Measurements from ENCODE around the gene KMT2C. TPM values are rescaled to one million over a fixed set of nuclear protein-coding genes. Genes with fewer than 3 reads are reported as not detected.

The KMT2C gene
- total RNA-seq, 2 experiments from 2014 or later: 47.5 to 105 TPM

GRCh38 chr7:152149363-152149762 lies 286.4 kb downstream of the KMT2C start:
- TF ChIP-seq EZH2phosphoT487 (IDR thresholded peaks at IDR 0.05; ENCODE audit: borderline replicate concordance, low read depth, low read length) (no peak), CTCF (conservative IDR thresholded peaks at IDR 0.05; ENCODE audit: low read length) (no peak)
- Histone ChIP-seq H3K4me2 (ENCODE audit: low read length) (no peak overlapping the region), H3K4me1 (ENCODE audit: insufficient read depth, low read length, poor library complexity, severe bottlenecking) (peaks cover 13% of the 10 kb centered on the region)

GRCh38 chr7:152148706-152149105 lies 287.1 kb downstream of the KMT2C start:
- ChIA-PET CTCF (ENCODE audit: unreplicated experiment) (no interaction called here), POLR2A (interaction anchor here (0.5 to 0.7 kb wide), 2 partner anchors 14 to 530 kb away, joined by 3 to 4 read pairs; no protein-coding TSS in a partner anchor)
- no peak overlapping the region for H3K4me3 ChIP-seq (ENCODE audit: low read depth, low read length, poor library complexity, severe bottlenecking)
- no peak overlapping the region for H3K27ac ChIP-seq (ENCODE audit: low read depth, low read length, poor library complexity, severe bottlenecking)
- no peaks in the 10 kb centered on the region for H3K79me2 ChIP-seq (ENCODE audit: insufficient read depth, low read depth, low read length)
- intact Hi-C loops (cut with micrococcal nuclease; ENCODE audit: unreplicated experiment): no loop called here
- peaks cover 98% of the 10 kb centered on the region for H3K36me3 ChIP-seq (ENCODE audit: insufficient read depth, low read length)
- no peak overlapping the region for H2AFZ ChIP-seq (ENCODE audit: low read length)
- DNase-seq (ENCODE audit: low spot score): no peak
- no peaks in the 10 kb centered on the region for H3K9me2 ChIP-seq (ENCODE audit: insufficient read depth, low read length)
- H3K4me2 ChIP-seq (ENCODE audit: low read length): no peak overlapping the region
- peaks cover 17% of the 10 kb centered on the region for H3K4me1 ChIP-seq (ENCODE audit: insufficient read depth, low read length, poor library complexity, severe bottlenecking)
- no TSS peak for BruUV-seq (replicated peaks)
- no peak for TF ChIP-seq EZH2phosphoT487 (IDR thresholded peaks at IDR 0.05; ENCODE audit: borderline replicate concordance, low read depth, low read length)
- no peak for TF ChIP-seq CTCF (conservative IDR thresholded peaks at IDR 0.05; ENCODE audit: low read length)
- H3K9me3 ChIP-seq (ENCODE audit: low read length): 0 out of 2 replicates have a peak, but pooled peaks cover 10% of the 10 kb centered on the region
- H4K20me1 ChIP-seq (ENCODE audit: insufficient read depth, low read length): no peaks in the 10 kb centered on the region

More at GRCh38 chr7:152149363-152149762, 286.4 kb downstream of the KMT2C start:
- no peak overlapping the region for H3K4me3 ChIP-seq (ENCODE audit: low read depth, low read length, poor library complexity, severe bottlenecking)
- ChIA-PET POLR2A (interaction anchor here (0.6 to 1.5 kb wide), 2 partner anchors 9 to 23 kb away, joined by 3 to 4 read pairs; no protein-coding TSS in a partner anchor), CTCF (ENCODE audit: unreplicated experiment) (no interaction called here)
- H4K20me1 ChIP-seq (ENCODE audit: insufficient read depth, low read length): no peaks in the 10 kb centered on the region
- H3K9me3 ChIP-seq (ENCODE audit: low read length): 0 out of 2 replicates have a peak, but pooled peaks cover 10% of the 10 kb centered on the region
- no TSS peak for BruUV-seq (replicated peaks)
- no peaks in the 10 kb centered on the region for H3K79me2 ChIP-seq (ENCODE audit: insufficient read depth, low read depth, low read length)
- intact Hi-C loops (cut with micrococcal nuclease; ENCODE audit: unreplicated experiment): no loop called here
- no peak for DNase-seq (ENCODE audit: low spot score)
- H3K9me2 ChIP-seq (ENCODE audit: insufficient read depth, low read length): no peaks in the 10 kb centered on the region
- H3K27ac ChIP-seq (ENCODE audit: low read depth, low read length, poor library complexity, severe bottlenecking): no peak overlapping the region
- no peak overlapping the region for H2AFZ ChIP-seq (ENCODE audit: low read length)
- H3K36me3 ChIP-seq (ENCODE audit: insufficient read depth, low read length): peaks cover 98% of the 10 kb centered on the region

- H3K4me3 ChIP-seq (ENCODE audit: low read depth, low read length, poor library complexity, severe bottlenecking): no peak overlapping the region
- ChIA-PET CTCF (ENCODE audit: unreplicated experiment) (no interaction called here), POLR2A (interaction anchor here (1.3 to 1.4 kb wide), 2 partner anchors 13 to 15 kb away, joined by 5 read pairs; no protein-coding TSS in a partner anchor)
- H3K4me2 ChIP-seq (ENCODE audit: low read length): no peak overlapping the region
- peaks cover 99% of the 10 kb centered on the region for H3K36me3 ChIP-seq (ENCODE audit: insufficient read depth, low read length)
- peaks cover 11% of the 10 kb centered on the region for H3K4me1 ChIP-seq (ENCODE audit: insufficient read depth, low read length, poor library complexity, severe bottlenecking)
- no peak overlapping the region for H3K27ac ChIP-seq (ENCODE audit: low read depth, low read length, poor library complexity, severe bottlenecking)
- H3K79me2 ChIP-seq (ENCODE audit: insufficient read depth, low read depth, low read length): no peaks in the 10 kb centered on the region
- no TSS peak for BruUV-seq (replicated peaks)
- no peaks in the 10 kb centered on the region for H4K20me1 ChIP-seq (ENCODE audit: insufficient read depth, low read length)
- intact Hi-C loops (cut with micrococcal nuclease; ENCODE audit: unreplicated experiment): no loop called here
- DNase-seq (ENCODE audit: low spot score): peak; percentile 30
- H2AFZ ChIP-seq (ENCODE audit: low read length): no peak overlapping the region
- no peak for TF ChIP-seq EZH2phosphoT487 (IDR thresholded peaks at IDR 0.05; ENCODE audit: borderline replicate concordance, low read depth, low read length)
- peak; percentile 82 for TF ChIP-seq CTCF (conservative IDR thresholded peaks at IDR 0.05; ENCODE audit: low read length)
- no peaks in the 10 kb centered on the region for H3K9me2 ChIP-seq (ENCODE audit: insufficient read depth, low read length)
- no peaks in the 10 kb centered on the region for H3K9me3 ChIP-seq (ENCODE audit: low read length)
Measured at GRCh38 chr7:152145853-152146466, 289.8 kb downstream of the KMT2C start.

All from OCI-LY7 (cell line).